ENCODE results near the gene DHRS11.
"Not testable (repeated sequence)": the region's sequence is repeated elsewhere in the genome, so short reads cannot be mapped to it uniquely, and the experiment has no call there.

DHRS11 gene

DNA sequence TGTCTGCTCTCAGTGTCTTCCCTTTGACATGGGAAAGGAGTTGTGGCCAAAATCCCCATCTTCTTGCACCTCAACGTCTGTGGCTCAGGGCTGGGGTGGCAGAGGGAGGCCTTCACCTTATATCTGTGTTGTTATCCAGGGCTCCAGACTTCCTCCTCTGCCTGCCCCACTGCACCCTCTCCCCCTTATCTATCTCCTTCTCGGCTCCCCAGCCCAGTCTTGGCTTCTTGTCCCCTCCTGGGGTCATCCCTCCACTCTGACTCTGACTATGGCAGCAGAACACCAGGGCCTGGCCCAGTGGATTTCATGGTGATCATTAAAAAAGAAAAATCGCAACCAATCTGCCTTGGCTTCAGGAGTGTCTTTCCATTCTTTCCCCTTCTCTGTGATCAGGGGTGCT, 8.8 kb downstream of the DHRS11 start:
- peaks cover 41% of the 10 kb centered on the region for H3K4me1 Mint-ChIP-seq (ENCODE audit: low read depth)
- intact Hi-C loops (cut with micrococcal nuclease) = loop anchor here (10.0 kb wide), 1 partner anchor 634 kb away; no protein-coding TSS in a partner anchor
- H3K4me3 Mint-ChIP-seq = peak overlapping the region; percentile 83
- peak overlapping the region; percentile 85 for H3K27ac Mint-ChIP-seq
- peaks cover 27% of the 10 kb centered on the region for H3K36me3 Mint-ChIP-seq (ENCODE audit: low read depth)
- H3K27me3 Mint-ChIP-seq = no peaks in the 10 kb centered on the region
- H3K9me3 Mint-ChIP-seq = no peaks in the 10 kb centered on the region

DNA sequence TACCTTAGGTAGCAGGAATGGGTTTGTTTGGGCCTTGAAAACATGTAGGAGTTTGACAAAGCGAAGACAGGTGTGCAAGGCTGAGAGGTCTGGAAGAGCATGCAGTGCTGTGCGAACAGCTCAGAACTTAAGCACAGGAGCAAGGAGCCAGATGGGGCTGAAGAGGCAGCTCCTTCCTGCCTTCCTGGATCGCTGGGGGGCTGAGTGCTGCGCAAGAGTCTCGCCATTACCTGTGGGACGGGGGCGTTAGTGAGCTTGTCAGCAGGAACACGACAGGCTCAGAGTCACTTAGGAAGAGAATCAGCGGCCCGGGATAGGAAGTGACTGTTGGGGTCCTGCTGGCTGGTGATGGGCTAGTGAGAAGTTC, 9.2 kb downstream of the DHRS11 start:
- intact Hi-C loops (cut with micrococcal nuclease) = loop anchor here (1.0 to 10.0 kb wide), 2 partner anchors 9 to 634 kb away; no protein-coding TSS in a partner anchor
- Mint-ChIP-seq H3K4me1 (ENCODE audit: low read depth) (peaks cover 45% of the 10 kb centered on the region), H3K9me3 (no peaks in the 10 kb centered on the region), H3K4me3 (peak overlapping the region; percentile 83), H3K36me3 (ENCODE audit: low read depth) (peaks cover 32% of the 10 kb centered on the region), H3K27me3 (no peaks in the 10 kb centered on the region), H3K27ac (peak overlapping the region; percentile 85)

DNA sequence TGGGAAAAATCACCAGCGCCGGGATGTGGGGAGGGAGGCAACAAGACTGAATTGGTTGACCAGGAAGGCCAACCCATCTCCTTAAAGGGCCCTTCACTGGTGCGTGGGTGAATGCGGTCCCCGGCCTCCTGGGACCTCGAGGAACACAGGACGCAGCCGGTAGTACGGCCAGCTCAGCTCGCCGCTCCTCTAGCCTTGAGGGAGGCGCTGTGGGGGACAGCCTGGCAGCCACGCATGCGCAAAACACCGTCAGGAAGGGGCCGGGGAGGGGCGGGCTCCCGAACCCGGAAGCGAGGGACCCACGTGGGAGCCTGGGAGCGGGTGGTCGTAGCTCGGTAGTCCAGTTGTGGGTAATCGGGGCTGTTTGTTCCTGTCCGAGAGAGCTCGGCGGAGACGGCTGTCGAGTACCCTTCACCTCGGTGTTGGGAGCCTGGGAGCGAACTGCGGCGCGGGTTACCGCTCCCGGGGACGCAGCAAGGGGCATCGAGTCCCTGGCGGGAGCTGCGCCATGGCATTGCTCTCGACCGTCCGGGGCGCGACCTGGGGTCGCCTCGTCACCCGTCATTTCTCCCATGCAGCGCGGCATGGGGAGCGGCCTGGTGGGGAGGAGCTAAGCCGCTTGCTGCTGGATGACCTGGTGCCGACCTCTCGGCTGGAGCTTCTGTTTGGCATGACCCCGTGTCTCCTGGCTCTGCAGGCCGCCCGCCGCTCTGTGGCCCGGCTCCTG, 9.8 kb downstream of the DHRS11 start, which contains the start of gene MRM1:
TSS of gene MRM1 (plus strand) at position 281 of the 727 bp plus-strand sequence. CDS start at position 509, 228 bp downstream.
- intact Hi-C loops (cut with micrococcal nuclease) = loop anchor here (1.0 to 10.0 kb wide), 2 partner anchors 9 to 633 kb away; no protein-coding TSS in a partner anchor
- Mint-ChIP-seq H3K4me1 (ENCODE audit: low read depth) (peaks cover 48% of the 10 kb centered on the region), H3K27me3 (no peaks in the 10 kb centered on the region), H3K27ac (peak within 1 kb of the TSS; percentile 85), H3K36me3 (ENCODE audit: low read depth) (peaks cover 35% of the 10 kb centered on the region), H3K9me3 (no peaks in the 10 kb centered on the region), H3K4me3 (peak within 1 kb of the TSS; percentile 83)

DNA sequence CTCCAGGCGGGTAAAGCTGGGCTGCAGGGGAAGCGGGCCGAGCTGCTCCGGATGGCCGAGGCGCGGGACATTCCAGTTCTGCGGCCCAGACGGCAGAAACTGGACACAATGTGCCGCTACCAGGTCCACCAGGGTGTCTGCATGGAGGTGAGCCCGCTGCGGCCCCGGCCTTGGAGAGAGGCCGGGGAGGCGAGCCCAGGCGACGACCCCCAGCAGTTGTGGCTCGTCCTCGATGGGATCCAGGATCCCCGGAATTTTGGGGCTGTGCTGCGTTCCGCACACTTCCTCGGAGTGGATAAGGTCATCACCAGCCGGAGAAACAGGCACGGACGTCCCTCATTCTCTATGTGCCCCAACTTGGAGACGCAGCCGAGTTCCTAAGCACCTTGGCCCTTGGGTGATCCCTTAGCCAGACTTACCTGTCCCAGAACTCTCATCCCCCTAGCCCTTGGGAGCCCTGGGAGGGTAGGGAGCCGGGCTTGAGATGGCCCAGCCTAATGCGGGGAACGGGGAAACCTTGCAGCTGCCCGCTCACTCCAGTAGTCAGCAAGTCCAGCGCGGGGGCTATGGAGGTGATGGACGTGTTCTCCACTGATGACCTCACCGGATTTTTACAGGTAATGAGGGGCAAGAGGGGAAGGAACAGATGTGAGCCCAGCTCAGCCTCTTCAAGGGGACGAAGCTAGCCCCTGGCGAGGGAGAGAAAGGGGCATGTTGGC, 10.5 kb downstream of the DHRS11 start:
- H3K4me3 Mint-ChIP-seq = peak overlapping the region; percentile 83
- intact Hi-C loops (cut with micrococcal nuclease) = loop anchor here (10.0 kb wide), 1 partner anchor 633 kb away; no protein-coding TSS in a partner anchor
- H3K27ac Mint-ChIP-seq = peak overlapping the region; percentile 85
- H3K4me1 Mint-ChIP-seq (ENCODE audit: low read depth) = peaks cover 48% of the 10 kb centered on the region
- no peaks in the 10 kb centered on the region for H3K27me3 Mint-ChIP-seq
- peaks cover 35% of the 10 kb centered on the region for H3K36me3 Mint-ChIP-seq (ENCODE audit: low read depth)
- no peaks in the 10 kb centered on the region for H3K9me3 Mint-ChIP-seq

DNA sequence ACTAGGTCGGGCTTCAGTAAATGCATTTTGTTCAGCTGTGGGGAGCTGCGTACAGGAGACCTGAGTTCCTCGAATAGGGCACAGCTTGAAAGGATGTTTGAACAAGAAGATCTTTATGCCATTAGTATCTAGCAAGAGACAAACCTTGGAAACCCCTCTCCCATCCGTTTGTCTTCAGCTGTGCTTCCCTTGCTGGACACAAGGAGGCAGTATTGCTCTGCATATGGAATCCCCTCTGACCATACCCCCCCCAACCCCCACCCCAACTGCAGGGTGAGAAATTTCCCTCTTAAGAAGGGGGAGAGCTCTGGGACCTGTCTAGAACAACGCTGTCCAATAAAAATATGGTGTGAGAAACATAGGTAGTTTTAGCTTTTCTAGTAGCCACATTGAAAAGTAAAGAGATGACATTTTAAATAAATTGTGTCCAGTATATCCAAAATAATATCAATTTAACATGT, 11.3 kb downstream of the DHRS11 start:
- Mint-ChIP-seq H3K9me3 (no peaks in the 10 kb centered on the region), H3K4me3 (peak overlapping the region; percentile 83), H3K27me3 (no peaks in the 10 kb centered on the region), H3K27ac (no peak overlapping the region), H3K36me3 (ENCODE audit: low read depth) (peaks cover 40% of the 10 kb centered on the region), H3K4me1 (ENCODE audit: low read depth) (peaks cover 54% of the 10 kb centered on the region)
- intact Hi-C loops (cut with micrococcal nuclease) = loop anchor here (10.0 kb wide), 1 partner anchor 632 kb away; no protein-coding TSS in a partner anchor

DNA sequence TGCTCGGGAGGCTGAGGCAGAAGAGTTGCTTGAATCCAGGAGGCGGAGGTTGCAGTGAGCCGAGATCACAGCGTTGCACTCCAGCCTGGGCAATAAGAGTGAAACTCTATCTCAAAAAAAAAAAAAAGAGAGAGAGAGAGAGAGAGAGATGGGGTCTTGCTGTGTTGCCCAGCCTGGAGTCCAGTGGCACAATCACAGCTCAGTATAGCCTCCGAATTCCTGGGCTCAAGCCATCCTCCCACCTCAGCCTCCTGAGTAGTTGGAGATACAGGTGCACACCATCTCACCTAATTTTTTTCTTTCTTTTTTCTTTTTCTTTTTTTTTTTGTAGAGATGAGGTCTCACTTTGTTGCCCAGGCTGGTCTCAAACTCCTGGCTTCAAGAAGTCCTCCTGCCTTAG, 13.3 kb downstream of the DHRS11 start:
- intact Hi-C loops (cut with micrococcal nuclease) = loop anchor here (10.0 kb wide), 1 partner anchor 630 kb away; no protein-coding TSS in a partner anchor
- H3K4me1 Mint-ChIP-seq (ENCODE audit: low read depth) = peaks cover 67% of the 10 kb centered on the region
- H3K27me3 Mint-ChIP-seq, H3K27ac Mint-ChIP-seq, H3K4me3 Mint-ChIP-seq, H3K9me3 Mint-ChIP-seq: not testable (repeated sequence)
- peaks cover 42% of the 10 kb centered on the region for H3K36me3 Mint-ChIP-seq (ENCODE audit: low read depth)

DNA sequence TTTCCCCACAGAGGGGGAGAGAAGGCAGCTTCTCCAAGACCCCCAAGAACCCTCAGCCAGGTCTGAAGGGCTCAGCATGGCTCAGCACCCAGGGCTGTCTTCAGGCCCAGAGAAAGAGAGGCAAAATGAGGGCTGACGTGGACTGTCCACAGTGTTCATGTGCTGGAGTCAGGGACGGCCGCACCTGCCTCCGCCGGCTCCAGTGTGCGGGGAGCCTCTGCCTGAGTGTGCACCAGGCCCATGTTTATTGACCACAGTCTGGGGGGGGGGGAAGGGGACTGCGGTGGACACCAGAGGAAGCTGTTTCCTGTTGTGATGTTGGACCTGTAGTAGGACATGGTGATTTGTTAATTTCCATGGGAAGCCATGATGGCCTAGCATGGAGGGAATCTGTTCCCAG, 16.6 kb downstream of the DHRS11 start:
- peaks cover 45% of the 10 kb centered on the region for H3K4me1 Mint-ChIP-seq (ENCODE audit: low read depth)
- no peak overlapping the region for H3K4me3 Mint-ChIP-seq
- peaks cover 31% of the 10 kb centered on the region for H3K36me3 Mint-ChIP-seq (ENCODE audit: low read depth)
- no peaks in the 10 kb centered on the region for H3K9me3 Mint-ChIP-seq
- intact Hi-C loops (cut with micrococcal nuclease) = loop anchor here (10.0 kb wide), 1 partner anchor 627 kb away; no protein-coding TSS in a partner anchor
- no peaks in the 10 kb centered on the region for H3K27me3 Mint-ChIP-seq
- H3K27ac Mint-ChIP-seq = no peak overlapping the region

DNA sequence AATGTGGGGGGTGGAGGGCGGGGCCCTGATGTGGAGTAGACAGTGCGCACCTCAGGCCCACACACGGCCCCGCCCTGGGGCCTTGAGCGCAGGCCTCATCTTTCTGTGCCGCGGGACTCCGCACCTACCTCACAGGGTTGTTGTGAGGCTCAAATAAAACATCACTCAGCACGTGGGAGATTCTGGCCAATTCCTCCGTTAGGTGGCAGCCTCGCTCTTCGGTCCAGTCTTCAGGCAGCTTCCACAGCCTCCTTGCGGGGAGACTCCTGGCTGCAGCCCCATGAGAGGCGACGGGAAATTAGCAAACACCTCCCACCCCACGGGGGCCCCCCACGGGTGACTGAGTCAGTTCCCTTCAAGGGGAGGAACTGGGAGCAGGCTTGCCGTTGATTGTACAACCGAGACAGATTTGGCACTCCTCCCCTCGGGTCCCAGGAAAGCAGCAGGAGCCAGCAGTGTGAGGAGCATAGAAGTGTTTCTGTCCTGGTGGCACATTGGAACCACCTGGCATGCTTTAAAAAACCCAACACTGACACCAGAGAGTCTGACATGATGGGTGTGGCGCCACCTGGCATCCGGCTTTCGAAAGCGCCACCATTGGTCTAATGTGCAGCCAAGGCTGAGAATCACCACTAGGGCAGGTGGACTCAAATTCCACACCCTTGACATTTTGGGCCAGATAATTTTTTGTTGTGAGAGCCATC, 17.3 kb downstream of the DHRS11 start:
- Mint-ChIP-seq H3K4me3 (peak overlapping the region; percentile 23), H3K36me3 (ENCODE audit: low read depth) (peaks cover 29% of the 10 kb centered on the region), H3K4me1 (ENCODE audit: low read depth) (peaks cover 40% of the 10 kb centered on the region), H3K27me3 (peaks cover 2% of the 10 kb centered on the region), H3K27ac (no peak overlapping the region), H3K9me3 (no peaks in the 10 kb centered on the region)
- intact Hi-C loops (cut with micrococcal nuclease) = loop anchor here (10.0 kb wide), 1 partner anchor 626 kb away; no protein-coding TSS in a partner anchor

DNA sequence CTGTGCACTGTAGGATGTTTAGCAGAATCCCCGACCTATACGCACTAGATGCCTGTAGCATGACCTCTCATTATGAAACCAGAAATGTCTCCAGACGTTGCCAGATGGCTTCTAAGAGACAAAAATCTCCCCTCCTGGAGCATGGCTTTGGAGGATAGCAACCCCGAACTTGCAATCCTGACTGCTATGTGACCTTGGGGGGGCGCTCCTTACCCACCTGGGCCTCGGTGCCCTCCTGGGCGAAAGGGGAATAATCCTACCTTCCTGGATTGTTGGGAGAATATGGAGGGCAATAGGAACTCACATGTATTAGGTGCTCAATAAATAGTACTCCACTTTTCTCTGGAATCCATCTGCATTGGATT, 17.8 kb downstream of the DHRS11 start:
- Mint-ChIP-seq H3K27ac (no peak overlapping the region), H3K4me3 (no peak overlapping the region), H3K4me1 (ENCODE audit: low read depth) (peaks cover 35% of the 10 kb centered on the region), H3K9me3 (no peaks in the 10 kb centered on the region), H3K27me3 (peaks cover 2% of the 10 kb centered on the region), H3K36me3 (ENCODE audit: low read depth) (peaks cover 24% of the 10 kb centered on the region)
- intact Hi-C loops (cut with micrococcal nuclease) = loop anchor here (10.0 kb wide), 1 partner anchor 625 kb away; no protein-coding TSS in a partner anchor

DNA sequence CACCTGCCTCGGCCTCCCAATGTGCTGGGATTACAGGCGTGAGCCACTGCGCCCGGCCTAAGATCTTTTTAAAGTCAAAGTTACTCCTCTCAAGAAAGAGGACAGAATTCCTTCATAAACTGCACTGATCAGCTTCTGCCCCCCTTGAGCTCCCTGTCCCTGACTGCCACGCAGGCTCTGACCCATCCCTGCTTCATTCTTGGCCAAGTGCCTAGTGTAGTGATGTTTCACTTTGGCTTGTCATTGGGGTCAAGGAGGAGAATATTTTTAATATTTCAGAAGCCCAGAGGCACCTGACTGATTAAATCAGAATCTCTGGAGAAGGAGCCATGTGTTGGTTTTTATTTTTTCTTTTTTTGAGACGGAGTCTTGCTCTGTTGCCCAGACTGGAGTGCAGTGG, 18.8 kb downstream of the DHRS11 start:
- peaks cover 26% of the 10 kb centered on the region for H3K4me1 Mint-ChIP-seq (ENCODE audit: low read depth)
- H3K36me3 Mint-ChIP-seq (ENCODE audit: low read depth) = peaks cover 15% of the 10 kb centered on the region
- H3K4me3 Mint-ChIP-seq = no peak overlapping the region
- H3K27ac Mint-ChIP-seq = no peak overlapping the region
- intact Hi-C loops (cut with micrococcal nuclease) = no loop called here
- H3K9me3 Mint-ChIP-seq = no peaks in the 10 kb centered on the region
- peaks cover 2% of the 10 kb centered on the region for H3K27me3 Mint-ChIP-seq

DNA sequence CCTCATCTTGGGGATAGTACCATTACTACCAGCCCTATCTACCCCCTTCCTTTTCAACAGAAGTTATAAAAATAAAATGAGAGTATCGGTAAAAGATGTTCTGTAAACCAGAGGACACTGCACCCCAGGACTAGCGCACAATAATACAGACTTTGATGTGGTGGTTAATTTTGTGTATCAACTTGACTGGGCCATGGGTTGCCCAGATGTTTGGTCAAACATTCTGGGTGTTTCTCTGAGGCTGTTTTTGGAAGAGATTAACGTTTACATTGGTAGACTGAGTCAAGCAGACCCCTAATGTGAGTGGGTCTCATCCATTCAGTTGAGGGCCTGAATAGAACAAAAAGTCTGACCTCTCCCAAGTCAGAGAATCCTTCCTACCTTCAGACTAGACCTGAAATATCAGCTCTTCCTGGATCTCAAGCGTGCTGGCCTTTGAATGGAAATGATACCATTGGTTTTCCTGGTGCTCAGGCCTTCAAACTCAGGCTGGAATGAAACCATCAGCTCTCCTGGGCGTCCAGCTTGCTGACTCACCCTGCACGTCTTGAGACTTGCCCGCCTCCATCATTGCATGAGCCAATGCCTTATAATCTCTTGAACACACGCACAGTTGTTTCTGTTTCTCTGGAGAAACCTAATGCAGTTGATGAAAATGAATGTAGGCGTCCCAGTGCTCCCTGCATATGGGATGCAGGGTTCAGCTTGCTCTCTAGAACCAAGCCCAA, 19.8 kb downstream of the DHRS11 start:
- Mint-ChIP-seq H3K27ac (no peak overlapping the region), H3K4me1 (ENCODE audit: low read depth) (peaks cover 24% of the 10 kb centered on the region)

DNA sequence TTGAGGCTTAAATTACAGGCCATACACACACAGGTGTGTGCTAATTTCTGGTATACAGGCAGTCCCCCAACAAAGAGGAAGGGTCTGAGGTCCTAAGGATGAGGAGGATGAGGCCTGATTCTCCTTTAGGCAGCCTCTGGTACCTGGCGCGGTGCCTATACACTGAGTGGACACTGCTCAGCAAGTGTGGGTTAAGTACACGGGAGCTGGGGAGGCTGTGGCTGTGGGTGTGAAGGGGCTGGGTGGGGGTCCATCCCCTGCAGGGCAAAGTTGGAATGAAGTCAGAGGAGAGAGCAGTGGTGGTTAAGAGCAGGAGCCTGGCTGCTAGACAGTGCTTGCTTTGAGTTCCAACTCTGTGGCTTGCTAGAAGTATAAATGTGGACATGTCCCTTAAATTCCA, 20.6 kb downstream of the DHRS11 start:
- H3K36me3 Mint-ChIP-seq (ENCODE audit: low read depth) = peaks cover 8% of the 10 kb centered on the region
- intact Hi-C loops (cut with micrococcal nuclease) = no loop called here
- H3K27ac Mint-ChIP-seq = no peak overlapping the region
- peaks cover 2% of the 10 kb centered on the region for H3K27me3 Mint-ChIP-seq
- H3K4me1 Mint-ChIP-seq (ENCODE audit: low read depth) = peaks cover 24% of the 10 kb centered on the region
- no peak overlapping the region for H3K4me3 Mint-ChIP-seq
- H3K9me3 Mint-ChIP-seq = no peaks in the 10 kb centered on the region

More for the DNA sequence above, 19.8 kb downstream of the DHRS11 start:
- H3K36me3 Mint-ChIP-seq (ENCODE audit: low read depth) = peaks cover 8% of the 10 kb centered on the region
- intact Hi-C loops (cut with micrococcal nuclease) = no loop called here
- H3K9me3 Mint-ChIP-seq = no peaks in the 10 kb centered on the region
- H3K27me3 Mint-ChIP-seq = peaks cover 2% of the 10 kb centered on the region
- no peak overlapping the region for H3K4me3 Mint-ChIP-seq

DNA sequence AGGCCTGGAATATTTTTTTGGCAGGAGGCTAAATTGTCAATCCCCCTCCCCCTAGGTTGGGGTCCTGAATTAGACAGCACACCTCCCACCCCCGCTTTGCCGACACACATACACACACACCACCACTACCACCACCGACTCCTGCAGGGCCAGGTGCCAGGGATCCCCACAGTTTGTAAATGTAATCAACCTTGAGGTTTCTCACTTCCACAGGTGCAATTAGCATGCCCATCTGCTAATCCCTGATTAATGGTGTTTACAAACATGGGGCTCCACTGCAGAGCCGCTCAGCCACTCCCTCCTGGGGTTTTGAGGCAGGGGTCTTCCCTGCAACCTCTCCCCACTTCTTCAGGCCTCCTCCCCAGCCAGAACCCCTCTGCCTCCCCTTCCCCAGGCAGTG, 21.5 kb downstream of the DHRS11 start:
- Mint-ChIP-seq H3K27ac (no peak overlapping the region), H3K4me3 (no peak overlapping the region), H3K36me3 (ENCODE audit: low read depth) (peaks cover under 1% of the 10 kb centered on the region), H3K9me3 (no peaks in the 10 kb centered on the region), H3K4me1 (ENCODE audit: low read depth) (peaks cover 17% of the 10 kb centered on the region), H3K27me3 (peaks cover 2% of the 10 kb centered on the region)
- intact Hi-C loops (cut with micrococcal nuclease) = no loop called here

Measured in dendritic cell treated with granulocyte-macrophage colony-stimulating factor and Interleukin-4, amounts not matched to agents 40 ng/mL and 50 ng/mL, for 4 days (primary cell).